M059J (cell line): ENCODE data around the gene CAMK1D. TPM values are rescaled to one million over a fixed set of nuclear protein-coding genes. Genes with fewer than 3 reads are reported as not detected.

Experiments used
- DNase-seq: peaks from one replicate; pipeline ENCODE4 v3.0.0-alpha.2; 2012; ENCODE audit warnings: low read depth
- total RNA-seq: library from RNA; depleted of rRNA; stranded (reverse); fragments of >200 nt; shearing (Covaris generic); gene quantifications from 2 replicates; pipeline ENCODE4 v1.2.3, GENCODE V29; 2014

Gene CAMK1D
- total RNA-seq, 1 experiment from 2014 or later = 0.57 TPM

DNA sequence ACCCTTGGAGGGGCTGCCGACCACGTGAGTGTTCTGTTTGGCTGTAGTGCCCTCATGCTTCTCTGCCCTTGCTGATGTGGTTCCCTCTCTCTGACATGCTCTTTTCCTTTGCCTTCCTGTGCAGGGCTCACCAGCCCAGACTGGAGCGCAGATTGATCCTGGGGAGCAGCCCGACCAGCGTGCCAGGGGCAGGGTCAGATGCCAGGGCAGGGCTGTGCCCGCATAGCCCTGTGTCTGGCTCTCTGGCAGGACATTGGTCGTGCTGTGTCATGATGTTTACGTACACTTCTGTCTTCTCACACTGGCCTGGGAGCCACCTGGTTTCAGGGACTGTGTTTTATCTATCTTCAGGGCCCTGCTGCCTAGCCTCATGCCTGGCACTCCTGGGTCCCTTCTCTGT lies 300.8 kb downstream of the CAMK1D start:
- no peak for DNase-seq

DNA sequence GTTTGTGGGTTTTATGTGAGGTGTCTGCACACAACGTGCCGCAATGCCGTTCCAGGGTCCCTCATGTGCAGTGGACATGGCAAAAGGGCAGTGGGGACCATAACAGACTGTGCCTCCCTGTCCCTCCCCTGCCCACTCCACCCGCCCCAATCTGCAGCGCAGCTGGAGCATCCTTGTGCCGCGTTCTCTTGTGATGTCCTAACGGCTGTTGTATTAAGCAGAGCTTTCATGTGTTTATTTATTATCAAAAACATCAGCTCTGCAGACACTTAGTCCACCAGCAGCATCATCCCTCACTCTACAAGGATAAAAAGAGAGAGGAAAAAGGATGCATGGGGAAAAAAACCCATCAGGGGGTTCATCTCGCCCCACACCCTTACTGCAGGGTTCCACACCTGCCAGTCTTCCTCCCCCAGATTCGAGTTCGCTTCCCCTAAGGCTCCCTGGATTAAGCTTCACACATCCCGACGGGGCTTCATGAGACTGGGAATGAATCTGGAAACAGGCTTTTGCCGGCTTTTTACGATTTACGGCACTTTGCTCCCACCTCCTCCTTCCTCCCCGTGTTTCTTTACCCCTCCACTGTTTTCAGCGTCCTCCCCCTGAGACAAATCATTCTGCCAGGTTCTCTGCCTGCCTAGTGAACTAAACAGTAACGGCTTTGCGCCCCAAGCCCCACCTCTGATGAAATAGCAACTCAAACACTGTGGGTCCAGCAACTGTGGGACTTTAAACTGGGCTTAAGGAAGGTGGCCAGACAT lies 301.4 kb downstream of the CAMK1D start:
- no peak for DNase-seq

DNA sequence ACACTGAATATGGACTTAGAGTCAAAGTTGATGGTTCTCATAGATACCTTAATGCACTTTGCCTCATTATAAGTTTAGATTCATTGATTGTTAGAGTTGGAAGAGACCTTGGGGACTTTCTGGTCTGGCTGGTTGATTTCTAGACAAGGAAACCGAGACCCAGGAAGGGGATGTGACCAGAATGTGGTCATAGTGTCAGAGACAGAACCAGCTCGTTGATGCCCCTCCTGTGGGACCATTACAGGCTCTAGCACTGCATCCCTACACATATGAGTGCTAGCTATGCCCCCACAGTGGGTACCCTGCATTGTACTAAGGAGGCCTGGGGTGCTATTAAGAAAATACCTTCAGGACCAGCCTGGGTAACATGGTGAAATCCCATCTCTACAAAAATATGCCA lies 306.6 kb downstream of the CAMK1D start:
- no peak for DNase-seq

DNA sequence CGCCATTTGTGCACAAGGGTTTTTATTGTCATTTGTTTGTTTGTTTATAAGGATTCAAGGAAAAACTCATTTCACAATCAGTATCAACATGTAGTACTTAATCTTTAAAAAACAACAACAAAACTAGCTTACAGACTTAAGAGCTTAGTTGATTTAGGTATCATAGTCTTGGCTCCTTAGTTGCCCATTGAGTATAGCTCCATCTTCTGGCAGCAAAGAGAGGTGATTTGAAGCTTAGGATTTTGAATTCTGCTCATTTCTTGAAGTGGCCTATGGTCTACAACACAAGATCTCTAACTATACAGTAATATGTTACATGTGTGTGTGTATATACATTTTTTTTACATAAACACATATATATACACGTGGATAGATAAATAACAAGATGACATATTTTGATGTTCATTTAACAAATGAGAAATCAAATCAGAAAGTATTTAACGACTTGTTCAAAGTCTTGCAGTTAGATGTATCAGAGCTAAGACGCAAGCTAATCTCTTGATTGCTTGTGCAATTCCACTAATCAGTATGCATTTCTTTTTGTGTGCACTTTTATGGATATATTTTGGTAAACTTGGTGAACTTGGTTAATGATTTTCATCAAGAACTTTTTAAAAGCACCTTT lies 307.3 kb downstream of the CAMK1D start:
- DNase-seq = peak; percentile 32

DNA sequence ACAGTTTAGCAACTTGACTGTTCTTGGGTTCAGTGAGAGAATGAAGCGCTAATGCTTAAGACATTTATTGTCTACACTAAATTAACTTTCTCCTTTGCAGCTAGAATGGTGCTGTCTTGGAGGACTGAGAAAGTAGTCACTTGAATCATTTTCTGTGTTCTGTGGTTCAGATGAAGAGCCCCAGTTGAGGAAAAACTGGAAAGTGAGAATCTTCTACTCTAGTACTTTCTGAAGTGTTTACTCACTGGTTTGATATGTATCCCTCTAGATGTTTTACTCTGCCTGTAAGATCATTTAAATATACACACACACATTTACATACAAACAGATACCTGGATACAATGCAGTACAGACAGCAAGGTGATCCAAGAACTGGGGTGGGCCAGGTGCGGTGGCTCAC lies 308.1 kb downstream of the CAMK1D start:
- no peak for DNase-seq

DNA sequence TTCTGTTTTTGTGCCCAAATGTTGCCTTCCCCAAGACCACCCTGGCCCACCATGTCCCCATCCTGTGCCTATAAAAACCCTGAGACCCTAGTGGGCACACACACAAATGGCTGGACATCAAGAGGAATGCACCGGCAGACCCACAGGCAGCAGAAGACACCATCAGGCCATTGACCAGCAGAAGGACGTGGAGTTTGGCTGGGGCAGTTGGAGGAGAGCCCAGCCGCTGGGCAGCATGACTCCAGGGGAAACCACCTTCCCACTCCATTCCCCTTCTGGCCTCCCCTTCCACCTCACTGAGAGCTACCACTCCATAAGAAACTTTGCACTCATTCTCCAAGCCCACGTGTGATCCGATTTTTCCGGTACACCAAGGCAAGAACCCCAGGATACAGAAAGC lies 309.2 kb downstream of the CAMK1D start:
- no peak for DNase-seq

DNA sequence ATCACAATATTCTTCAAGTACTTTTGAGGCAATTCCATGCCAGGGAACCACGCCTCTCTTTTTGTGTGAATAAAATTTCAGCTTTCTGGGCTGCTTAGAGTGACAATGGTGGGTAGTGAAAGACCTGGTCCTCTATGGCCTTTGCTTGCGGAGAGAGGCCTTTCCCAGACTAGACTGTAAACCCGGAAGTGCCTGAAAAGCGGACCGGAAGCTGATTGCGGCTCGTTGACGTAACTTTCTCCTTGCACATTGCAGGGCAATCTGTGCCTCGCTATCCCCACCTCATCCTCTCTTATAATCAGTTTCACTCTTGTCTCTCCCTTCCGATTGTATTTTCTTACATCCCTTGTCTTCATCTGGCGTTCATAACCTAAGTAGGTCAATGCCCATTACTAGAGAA lies 310.4 kb downstream of the CAMK1D start:
- no peak for DNase-seq

DNA sequence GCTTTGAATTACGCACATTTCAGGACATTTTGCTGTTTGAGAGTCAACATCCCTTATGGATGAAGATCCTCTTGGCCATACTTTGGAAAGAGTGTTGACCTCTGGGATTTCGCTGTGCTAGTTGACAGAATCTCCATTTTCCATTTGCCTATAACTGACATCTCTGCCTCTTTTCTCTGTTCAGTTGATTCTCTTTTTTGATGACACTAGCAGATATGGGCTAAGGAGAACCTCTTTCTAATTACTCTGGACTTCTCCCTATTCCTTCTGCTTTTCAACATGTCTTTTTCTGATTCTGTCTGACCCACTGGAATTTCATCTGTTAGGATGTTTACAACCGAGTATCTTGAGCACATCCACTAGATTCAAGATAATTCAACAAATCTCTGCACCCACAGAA lies 311.5 kb downstream of the CAMK1D start:
- DNase-seq = no peak

DNA sequence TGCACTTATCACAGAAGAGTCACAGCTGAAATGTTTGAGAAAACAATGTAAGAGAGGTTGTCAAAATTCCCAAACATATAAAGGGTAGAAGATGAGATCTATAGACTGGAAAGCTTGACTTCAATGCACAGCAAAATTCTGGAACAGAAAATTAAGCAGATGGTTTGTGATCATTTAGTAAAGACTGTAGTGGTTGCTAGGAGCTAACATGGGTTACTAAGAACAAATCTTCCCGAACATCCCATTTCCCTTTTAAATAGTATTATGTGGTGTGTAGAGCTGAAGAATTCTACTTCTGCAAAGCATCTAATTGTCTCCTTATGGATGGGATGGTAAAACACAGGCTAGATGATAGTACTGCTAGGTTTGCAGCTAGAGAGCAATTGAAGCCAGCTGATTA lies 312.3 kb downstream of the CAMK1D start:
- DNase-seq = no peak

DNA sequence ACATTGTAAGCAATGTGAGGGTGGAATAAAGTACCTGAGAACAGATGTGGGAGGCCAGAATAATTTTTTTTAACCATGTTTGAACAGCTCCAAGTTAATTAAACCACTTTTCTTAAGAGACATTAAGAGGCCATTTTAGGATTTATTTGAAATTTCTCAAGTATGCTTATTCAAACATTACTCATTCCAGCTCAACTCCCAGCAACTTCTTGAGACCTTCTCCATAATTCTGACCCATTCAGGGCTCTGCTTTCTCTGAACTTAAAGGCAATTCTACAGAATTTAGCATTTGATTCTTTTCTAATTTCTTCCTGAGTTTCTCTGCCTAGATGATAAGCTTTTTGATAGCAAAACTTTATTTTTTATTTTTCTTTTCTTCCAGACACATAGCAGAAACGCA lies 314.5 kb downstream of the CAMK1D start:
- no peak for DNase-seq

DNA sequence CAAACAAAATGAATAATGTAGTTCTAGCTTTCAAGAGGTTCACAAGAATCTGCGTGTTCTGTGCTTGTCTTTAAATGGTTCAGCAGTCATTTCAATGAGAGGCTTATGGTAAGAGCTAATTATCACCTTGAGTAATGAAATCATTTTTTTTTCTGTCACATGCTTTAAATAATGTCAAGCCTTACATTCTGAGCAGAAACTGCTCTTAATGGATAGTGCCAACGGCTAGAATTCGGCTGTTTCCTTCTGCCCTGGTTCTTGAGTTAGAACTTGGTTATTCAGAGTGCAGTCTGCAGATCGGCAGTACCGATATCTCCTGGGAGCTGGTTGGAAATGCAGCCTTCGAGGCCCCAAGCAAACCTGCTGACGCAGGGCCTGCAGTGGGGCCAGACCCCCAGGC lies 316.2 kb downstream of the CAMK1D start:
- no peak for DNase-seq

DNA sequence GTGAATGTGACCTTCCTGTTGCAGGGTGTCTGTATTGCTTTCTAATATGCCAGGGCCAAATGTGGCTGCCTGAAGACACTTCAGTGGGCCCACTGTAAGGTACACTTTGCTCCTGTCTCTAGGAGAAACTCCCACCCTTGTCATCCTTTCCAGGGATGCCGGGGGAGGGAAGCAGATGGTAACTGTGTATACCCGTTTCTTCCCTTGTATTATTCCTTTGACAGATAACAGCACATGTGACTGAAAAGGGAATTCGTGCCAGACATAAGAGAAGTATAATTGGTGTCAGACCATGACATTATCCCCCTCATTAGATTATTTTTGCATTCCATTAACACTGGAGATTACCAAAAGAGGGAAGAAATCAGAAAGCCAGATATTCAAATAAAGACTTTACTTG lies 317.7 kb downstream of the CAMK1D start:
- no peak for DNase-seq

DNA sequence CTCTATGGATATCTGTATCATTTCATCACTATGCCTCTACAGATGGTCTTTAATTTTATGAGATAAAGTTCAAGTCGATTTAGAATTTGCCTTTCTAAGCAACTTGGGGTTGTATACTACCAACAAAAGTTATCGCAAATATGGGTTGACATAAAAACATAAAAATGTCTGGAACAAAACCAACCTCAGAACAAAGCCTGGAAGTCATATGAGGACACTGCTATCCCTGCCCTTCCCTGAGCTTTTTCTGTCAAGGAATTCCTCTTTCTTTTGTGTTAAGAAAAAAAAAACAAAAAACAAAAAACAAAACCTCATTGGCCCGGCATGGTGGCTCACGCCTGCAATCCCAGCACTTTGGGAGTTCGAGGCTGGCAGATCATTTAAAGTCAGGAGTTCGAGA lies 319.3 kb downstream of the CAMK1D start:
- DNase-seq = no peak

DNA sequence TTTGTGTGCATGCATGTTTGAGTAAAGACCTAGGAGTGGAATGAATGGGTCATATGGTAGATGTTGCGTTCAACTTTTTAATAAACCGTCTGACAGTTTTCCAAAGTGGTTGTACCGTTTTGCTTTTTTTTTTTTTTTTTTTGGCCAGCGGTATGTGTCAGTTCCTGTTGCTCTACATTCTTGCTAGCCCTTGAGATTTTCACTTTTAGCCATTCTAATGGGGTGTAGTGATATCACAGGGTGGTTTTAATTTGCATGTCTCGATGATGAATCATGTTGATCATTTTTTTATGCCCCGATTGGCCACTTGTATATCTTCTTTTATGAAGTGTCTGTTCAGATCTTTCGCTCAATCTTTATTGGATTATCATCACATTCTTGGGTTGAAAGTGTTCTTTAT lies 320.7 kb downstream of the CAMK1D start:
- no peak for DNase-seq

DNA sequence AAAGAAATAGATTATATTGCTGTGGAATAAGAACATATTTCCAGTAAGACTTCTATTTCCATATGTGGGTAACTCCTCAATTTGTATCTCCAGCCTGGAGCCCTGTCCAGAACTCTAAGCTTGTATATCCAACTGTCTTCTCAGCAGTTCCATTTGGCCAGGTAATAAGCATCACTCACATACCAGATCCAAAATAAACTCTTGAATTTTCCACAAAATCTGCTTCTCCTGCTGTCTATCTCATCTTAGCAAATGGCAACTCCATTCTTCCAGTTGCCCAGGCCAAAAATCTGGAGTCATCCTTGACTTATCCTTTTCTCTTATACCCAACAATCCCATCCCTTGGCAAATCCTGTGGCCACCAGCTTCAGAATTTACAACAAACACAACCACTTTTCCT lies 325.8 kb downstream of the CAMK1D start:
- no peak for DNase-seq

DNA sequence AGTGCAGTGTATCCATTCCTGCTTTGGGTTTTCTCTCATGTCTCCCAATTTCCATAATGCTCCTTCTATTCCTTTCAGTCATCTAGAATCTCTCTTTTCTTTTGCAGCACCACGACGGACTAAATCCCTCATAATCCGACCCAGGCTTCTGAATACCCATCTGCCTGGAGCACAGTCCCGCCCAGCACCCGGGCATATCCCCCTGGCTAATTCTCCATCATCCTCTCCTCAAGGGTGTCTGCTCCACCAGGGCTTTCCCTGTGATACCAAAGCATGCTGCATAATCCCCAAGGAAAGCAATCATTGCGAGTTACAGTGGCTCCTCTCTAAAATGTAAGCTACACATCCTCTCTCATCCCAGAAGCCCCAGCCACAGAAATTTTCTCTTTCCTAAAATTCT lies 330.3 kb downstream of the CAMK1D start:
- DNase-seq = no peak

DNA sequence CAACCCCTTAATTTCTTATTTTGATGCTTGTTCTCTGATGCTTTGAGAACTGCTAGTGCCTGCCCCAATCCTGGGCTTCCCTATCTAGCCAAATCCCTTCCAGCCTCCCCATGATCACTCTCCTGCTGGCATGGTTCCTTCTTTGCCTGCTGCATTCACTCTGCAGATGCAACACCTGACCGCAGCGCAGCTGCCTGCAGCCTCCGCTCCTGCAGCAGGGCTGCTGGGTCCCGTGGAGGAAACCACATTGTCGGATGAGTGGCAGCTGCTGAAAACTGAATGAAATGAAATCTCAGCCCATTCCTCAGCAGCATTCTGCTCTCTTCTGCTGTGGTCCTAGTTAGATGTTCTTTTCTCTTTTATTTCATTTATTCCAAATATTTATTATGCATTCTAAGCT lies 331.9 kb downstream of the CAMK1D start:
- no peak for DNase-seq

DNA sequence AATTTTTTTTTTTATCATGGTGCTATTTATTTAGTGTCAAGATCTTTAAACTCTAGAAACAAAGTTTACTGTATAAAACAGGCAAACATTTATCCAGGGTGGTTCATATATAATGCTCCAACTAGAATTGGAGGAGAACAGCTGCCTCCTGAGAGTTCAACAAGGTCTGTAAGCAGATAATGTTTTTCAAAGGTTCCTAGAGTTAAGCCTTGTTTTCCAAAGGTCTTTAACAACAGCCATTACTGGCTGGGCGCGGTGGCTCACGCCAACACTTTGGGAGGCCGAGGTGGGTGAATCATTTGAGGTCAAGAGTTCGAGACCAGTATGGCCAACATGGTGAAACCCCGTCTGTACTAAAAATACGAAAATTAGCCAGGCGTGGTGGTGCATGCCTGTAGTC lies 335.4 kb downstream of the CAMK1D start:
- no peak for DNase-seq

DNA sequence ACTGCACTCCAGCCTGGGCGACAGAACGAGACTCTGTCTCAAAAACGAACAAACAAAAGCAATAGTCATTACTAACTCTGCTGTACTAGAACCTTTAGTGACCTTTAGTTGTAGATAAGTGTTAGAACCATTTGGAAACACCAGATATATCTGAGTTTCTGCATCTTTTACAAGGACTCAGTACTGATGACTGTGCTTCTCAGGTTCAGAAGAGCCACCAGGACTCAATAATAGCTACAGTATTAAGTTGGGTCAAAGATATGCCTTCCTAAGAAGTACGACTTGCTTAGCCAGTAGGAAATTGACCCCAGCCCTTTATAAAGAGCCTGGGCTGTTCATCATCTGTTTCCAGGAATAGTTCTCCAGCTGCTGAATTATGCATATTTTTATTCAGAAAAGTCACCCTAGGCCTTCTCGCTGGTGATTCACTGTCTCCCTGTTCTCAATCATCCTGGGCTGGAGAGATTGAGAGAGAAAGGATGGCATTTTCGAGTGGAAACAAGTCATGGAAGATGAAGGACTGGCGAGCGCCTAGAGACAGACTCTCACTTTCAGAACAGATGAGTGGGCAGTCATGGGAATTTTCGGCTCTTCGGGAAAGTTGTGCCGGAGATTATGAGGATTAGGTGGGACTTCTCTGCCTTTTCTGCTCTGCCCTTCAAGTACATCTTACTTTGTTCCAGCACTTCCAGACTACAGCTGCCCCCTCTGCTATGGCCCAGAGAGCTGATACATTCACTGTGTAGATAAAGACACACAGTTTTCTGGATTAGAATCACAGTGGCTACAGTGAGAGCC lies 336.1 kb downstream of the CAMK1D start:
- no peak for DNase-seq

DNA sequence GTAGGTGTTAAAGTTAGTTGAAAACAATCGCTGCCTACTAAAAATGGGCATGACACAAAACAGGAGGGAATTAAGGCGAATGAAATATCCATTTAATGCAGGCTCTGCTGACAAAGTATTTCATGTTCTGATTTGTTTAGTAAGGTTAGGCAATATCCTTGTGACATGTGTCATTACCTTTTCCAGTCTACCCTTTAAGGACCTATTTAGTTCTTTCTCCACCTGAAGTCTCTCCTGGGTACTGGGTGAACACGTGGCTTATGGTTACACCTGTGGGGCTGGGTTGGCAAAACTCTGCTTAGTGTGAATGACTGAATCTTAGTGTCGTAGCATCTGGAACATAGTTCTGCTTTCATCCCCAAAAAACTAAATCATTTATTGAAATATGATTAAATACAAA lies 338.6 kb downstream of the CAMK1D start:
- DNase-seq = no peak

DNA sequence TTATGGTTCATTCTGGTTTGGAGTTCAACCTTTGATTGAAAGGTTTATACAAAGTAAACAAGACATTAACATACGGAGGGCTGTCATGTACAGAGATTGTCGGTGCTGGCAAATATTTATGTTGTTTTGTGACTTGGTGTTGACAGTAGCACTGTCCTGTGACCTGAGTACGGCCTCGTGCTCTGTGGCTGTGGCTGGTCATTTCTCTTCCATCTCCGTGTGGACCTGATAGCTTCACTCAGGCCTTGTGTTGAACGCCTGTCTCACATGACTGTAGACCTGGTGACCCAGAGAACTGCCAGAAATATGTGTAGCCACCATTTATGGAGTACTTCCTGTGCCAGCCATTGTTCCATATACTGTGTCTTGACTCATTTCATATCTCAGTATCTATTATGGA lies 340.5 kb downstream of the CAMK1D start:
- no peak for DNase-seq

DNA sequence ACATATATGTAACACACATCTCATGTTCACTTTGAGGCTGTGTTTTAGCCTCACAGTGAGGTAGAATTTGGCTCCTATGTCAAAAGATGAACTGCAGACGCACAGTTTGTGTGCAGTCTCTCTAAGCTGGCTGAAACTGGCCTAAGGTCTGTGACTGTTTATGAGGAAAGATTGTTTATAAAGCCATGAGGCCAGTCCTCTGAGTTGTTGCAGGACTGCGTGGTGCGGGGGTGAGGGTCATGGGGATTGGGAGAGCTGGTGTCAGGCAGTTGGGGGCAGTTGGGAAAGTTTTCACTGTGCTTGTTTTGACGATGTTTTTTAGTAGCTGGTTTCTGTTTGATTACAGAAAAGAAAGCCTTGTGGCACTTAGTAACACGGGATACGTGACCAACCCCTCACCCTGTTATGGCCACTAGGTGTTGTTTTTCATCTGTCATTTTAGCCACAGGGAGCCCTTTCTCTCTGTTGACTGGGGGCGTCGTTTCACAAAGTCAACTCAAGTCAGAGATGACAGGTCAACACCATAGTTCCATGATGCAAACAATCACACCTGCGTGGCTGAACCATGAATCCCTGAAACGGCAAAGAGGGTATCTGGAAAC lies 341.3 kb downstream of the CAMK1D start:
- no peak for DNase-seq

DNA sequence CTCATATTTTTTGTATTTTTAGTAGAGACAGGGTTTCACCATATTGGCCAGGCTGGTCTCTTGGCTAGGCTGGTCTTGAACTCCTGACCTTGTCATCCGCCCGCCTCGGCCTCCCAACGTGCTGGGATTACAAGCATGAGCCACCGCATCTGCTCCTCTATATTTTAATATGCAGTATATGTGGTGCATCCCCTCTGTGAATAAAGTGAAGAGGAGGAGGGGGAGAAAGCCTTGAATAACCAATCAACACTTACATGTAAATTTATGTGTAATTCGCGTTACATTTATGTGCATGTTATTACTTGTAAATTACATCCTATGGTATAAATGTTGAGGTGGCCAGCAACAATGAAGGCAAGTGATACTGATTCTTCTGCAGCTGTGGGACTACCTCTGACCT lies 342.2 kb downstream of the CAMK1D start:
- DNase-seq = no peak
